ENCODE measurements around the gene TNFRSF13B.

TNFRSF13B gene

DNA sequence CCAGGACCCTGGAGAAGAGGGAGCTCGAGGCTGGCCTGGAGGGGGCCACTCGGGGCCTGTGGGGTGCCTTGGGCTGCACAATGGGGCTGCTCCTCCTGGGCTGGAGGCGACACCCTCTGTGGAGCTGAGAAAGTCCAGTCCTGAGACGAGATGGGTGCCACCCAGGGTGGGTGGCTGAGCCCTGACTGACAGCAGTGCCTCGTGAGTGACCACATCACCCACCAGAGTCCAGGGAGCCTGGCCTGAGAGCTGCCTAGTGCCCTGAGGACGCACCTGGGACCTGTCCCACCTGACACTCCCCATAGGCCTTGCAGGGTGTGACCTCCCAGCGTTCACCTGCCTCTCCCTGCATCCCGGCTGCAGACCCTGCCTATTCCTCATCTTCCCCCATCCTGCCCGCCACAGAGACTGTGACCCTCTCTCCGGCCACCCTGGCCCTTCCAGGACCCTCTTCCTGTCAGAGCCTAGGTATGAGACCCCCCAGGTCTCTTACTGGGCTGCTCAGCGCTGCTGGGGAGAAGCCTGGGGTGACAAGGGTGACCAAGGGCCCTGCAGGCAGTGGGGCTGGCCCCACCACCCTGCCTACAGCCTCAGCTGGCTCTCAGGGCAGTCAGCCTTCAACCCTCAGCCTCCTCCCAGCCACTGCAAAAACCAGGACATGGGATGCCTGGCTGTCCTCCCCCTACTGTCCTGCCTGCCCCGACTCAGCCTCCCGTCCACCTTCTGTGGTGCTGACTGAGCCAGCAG lies 41.2 kb downstream of the TNFRSF13B start:
- no peak for DNase-seq
- Histone ChIP-seq H3K4me3 (ENCODE audit: low read depth, low read length) (no peak overlapping the region), H3K9me3 (ENCODE audit: severe bottlenecking) (no peaks in the 10 kb centered on the region), H3K36me3 (no peaks in the 10 kb centered on the region), H3K27me3 (ENCODE audit: insufficient read depth, low read depth, severe bottlenecking) (no peaks in the 10 kb centered on the region), H3K27ac (no peak overlapping the region)
- TF ChIP-seq, protein P1, sequence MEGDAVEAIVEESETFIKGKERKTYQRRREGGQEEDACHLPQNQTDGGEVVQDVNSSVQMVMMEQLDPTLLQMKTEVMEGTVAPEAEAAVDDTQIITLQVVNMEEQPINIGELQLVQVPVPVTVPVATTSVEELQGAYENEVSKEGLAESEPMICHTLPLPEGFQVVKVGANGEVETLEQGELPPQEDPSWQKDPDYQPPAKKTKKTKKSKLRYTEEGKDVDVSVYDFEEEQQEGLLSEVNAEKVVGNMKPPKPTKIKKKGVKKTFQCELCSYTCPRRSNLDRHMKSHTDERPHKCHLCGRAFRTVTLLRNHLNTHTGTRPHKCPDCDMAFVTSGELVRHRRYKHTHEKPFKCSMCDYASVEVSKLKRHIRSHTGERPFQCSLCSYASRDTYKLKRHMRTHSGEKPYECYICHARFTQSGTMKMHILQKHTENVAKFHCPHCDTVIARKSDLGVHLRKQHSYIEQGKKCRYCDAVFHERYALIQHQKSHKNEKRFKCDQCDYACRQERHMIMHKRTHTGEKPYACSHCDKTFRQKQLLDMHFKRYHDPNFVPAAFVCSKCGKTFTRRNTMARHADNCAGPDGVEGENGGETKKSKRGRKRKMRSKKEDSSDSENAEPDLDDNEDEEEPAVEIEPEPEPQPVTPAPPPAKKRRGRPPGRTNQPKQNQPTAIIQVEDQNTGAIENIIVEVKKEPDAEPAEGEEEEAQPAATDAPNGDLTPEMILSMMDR (IDR thresholded peaks at IDR 0.05; ENCODE audit: low read depth, low read length) = no peak

GRCh38 chr17:16929757-16930520 lies 42.0 kb downstream of the TNFRSF13B start:
- TF ChIP-seq, protein P1 (IDR thresholded peaks at IDR 0.05; ENCODE audit: low read depth, low read length) = no peak
- no peak overlapping the region for H3K4me3 ChIP-seq (ENCODE audit: low read depth, low read length)
- H3K27me3 ChIP-seq (ENCODE audit: insufficient read depth, low read depth, severe bottlenecking) = no peaks in the 10 kb centered on the region
- H3K36me3 ChIP-seq = no peaks in the 10 kb centered on the region
- DNase-seq = no peak
- H3K9me3 ChIP-seq (ENCODE audit: severe bottlenecking) = no peaks in the 10 kb centered on the region
- no peak overlapping the region for H3K27ac ChIP-seq

GRCh38 chr17:16929035-16929680 lies 42.8 kb downstream of the TNFRSF13B start:
- Histone ChIP-seq H3K27me3 (ENCODE audit: insufficient read depth, low read depth, severe bottlenecking) (no peaks in the 10 kb centered on the region), H3K9me3 (ENCODE audit: severe bottlenecking) (no peaks in the 10 kb centered on the region), H3K4me3 (ENCODE audit: low read depth, low read length) (no peak overlapping the region), H3K36me3 (no peaks in the 10 kb centered on the region), H3K27ac (no peak overlapping the region)
- DNase-seq = no peak
- TF ChIP-seq, protein P1 (IDR thresholded peaks at IDR 0.05; ENCODE audit: low read depth, low read length) = no peak

DNA sequence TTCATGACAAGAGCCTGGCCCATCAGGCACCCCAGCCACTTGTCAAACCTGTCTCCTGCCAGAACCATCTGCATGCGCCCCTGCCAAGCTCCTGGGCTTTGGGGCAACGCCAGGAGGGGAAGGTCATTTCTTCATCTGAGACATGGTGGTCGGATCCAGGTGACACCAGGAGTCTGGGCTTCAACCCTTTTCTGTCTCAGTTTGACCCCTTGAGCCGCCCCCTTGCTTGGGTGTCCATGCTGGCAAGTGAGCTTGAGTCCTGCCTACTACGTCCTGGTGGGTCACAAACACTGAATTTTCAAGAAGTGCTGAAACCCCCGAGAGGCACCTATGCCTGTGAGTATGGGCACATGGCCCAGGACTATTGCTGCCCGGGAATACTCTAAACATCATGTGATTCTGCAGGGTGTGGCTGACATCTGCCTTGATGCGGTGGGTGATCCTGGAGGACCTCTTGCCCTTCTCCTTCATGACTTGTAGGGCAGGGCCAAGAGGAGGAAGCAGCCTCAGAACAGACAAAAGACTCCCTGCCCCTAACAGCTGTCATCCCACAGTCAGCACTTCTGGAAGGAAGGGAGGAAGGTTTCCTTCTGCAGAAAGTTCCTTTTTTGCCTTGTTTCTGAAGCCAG lies 43.4 kb downstream of the TNFRSF13B start:
- Histone ChIP-seq H3K27me3 (ENCODE audit: insufficient read depth, low read depth, severe bottlenecking) (no peaks in the 10 kb centered on the region), H3K27ac (no peak overlapping the region), H3K36me3 (no peaks in the 10 kb centered on the region), H3K4me3 (ENCODE audit: low read depth, low read length) (no peak overlapping the region), H3K9me3 (ENCODE audit: severe bottlenecking) (no peaks in the 10 kb centered on the region)
- TF ChIP-seq, protein P1 (IDR thresholded peaks at IDR 0.05; ENCODE audit: low read depth, low read length) = no peak
- DNase-seq = no peak

- Histone ChIP-seq H3K36me3 (no peaks in the 10 kb centered on the region), H3K4me3 (ENCODE audit: low read depth, low read length) (no peak overlapping the region), H3K27ac (no peak overlapping the region), H3K27me3 (ENCODE audit: insufficient read depth, low read depth, severe bottlenecking) (no peaks in the 10 kb centered on the region), H3K9me3 (ENCODE audit: severe bottlenecking) (no peaks in the 10 kb centered on the region)
- TF ChIP-seq, protein P1 (IDR thresholded peaks at IDR 0.05; ENCODE audit: low read depth, low read length) = no peak
- no peak for DNase-seq
Observed at GRCh38 chr17:16927641-16928321, 44.1 kb downstream of the TNFRSF13B start.

Data from WERI-Rb-1 (cell line).